H1 (cell line): ENCODE results near the gene MUC4. TPM values are rescaled to one million over a fixed set of nuclear protein-coding genes. Genes with fewer than 3 reads are reported as not detected.

Experiments used
- CHD2 ChIP-seq: IDR thresholded peaks from 2 replicates; pipeline ENCODE4 v1.6.1; 2012; ENCODE audit warnings: low read length, improper control_type of control experiment
- EZH2 ChIP-seq: fragments of 200-600 bp; sonication (generic); IDR thresholded peaks from 2 replicates; pipeline ENCODE4 v1.7.1; 2012; ENCODE audit warnings: low read depth, mild to moderate bottlenecking, moderate library complexity, low read length, inconsistent platforms; ENCODE audit not compliant: severe bottlenecking
- KDM5A ChIP-seq: fragments of 200-600 bp; IDR thresholded peaks from 2 replicates; pipeline ENCODE4 v1.7.1; 2012; ENCODE audit warnings: mild to moderate bottlenecking, low read length, inconsistent platforms, mixed read lengths
- TBP ChIP-seq: IDR thresholded peaks from 2 replicates; pipeline ENCODE4 v1.6.1; 2011; ENCODE audit warnings: low read depth, low read length, improper control_type of control experiment
- polyA plus RNA-seq, 7 experiments: library from polyadenylated mRNA; depleted of rRNA in 3 of 7; stranded (reverse) in 5 of 7; unstranded in 2 of 7; fragments of >200 nt in 5 of 7; fragments of 200-250 nt in 2 of 7; gene quantifications; 1 replicate in 5 of 7; 2 replicates in 1 of 7; 4 replicates in 1 of 7; pipeline versions ENCODE4 v1.2.1 to v1.2.3, GENCODE V29; 2011 to 2013; ENCODE audit warnings: missing spikeins in 2 of 7, mixed read lengths in 2 of 7
- total RNA-seq: library from RNA; stranded (reverse); fragmentation: NEBNext Ultra II Directional; extraction: Animal tissue kit (Norgen Biotek cat#: 25700); gene quantifications from 2 replicates; pipeline ENCODE4 v1.2.1, GENCODE V29; 2021

Gene MUC4
- total and polyA plus RNA-seq, 2 of the 8 experiments (the other 6 are each of a cell fraction or from before 2014, with no cell fraction given), result 0.89 to 2.0 TPM

DNA sequence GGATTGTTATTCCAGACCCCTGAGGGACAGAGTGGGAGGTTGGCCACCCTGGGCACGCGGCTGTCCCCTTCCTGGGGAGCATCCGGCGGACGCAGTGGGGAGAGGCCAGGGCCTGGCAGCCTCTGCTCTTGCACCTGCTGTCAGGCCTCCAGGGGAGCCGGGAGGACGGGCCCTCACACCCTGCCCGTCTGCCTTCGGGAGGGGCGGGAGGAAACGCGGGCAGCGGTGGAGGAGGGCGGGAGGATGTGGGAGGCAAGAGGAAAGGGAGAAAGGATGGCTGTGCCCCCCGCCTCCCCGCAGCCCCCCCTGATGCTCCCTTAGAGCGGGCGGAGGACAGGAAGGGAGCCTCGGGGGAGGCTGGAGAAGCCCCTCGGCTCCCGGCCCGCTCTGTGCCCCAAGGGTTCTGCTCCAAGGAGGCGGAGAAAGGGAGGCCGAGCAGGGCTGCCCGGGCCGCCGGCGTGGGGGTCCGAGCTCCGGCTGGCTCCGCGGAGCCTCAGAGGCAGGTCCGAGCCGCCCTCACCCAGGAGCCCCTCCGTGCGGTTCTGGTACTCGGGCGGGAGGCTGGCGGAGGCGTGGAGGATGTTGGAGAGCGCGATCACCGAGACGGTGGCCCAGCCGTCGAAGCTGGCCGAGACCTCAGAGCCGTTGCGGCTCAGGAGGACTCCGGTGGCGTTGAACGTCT lies 50.0 kb downstream of the MUC4 start (continued):
- TF ChIP-seq EZH2 (no peak), CHD2 (no peak), KDM5A (no peak), TBP (no peak)
